ENCODE measurements around the gene DHFR2.
"Not testable (repeated sequence)": the region's sequence is repeated elsewhere in the genome, so short reads cannot be mapped to it uniquely, and the experiment has no call there.

The DHFR2 gene

GRCh38 chr3:94065122-94065521, 2.4 kb upstream of the DHFR2 start:
- DNase-seq, result no peak

DNA sequence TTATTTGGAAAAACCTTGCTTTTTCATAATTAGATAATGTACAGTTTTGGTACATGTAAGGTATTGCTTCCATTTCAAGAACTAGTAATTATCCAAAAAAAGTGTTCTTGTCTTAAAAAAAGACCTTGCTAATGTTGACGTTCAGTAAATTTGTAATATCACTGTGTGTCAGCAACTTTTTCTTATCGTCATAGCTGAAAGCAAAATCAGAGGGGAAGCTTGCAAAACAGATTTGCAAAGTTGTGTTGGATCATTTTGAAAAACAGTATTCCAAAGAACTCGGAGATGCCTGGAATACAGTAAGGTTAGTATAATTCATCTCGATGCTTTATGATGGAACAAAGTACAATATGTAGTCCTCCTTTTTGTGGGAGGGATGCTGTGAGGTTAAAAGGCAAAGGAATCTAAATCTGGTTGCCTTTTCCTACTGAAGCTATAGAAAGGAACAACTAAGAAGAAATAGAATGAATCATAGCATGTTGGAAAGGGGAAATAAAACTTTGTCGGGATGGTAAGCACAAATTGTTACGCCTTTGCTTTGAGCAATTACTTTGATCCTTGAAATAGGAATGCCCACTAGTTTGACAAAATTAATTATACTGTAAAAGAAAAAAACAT, 1.6 kb upstream of the DHFR2 start:
- DNase-seq, result no peak

DNA sequence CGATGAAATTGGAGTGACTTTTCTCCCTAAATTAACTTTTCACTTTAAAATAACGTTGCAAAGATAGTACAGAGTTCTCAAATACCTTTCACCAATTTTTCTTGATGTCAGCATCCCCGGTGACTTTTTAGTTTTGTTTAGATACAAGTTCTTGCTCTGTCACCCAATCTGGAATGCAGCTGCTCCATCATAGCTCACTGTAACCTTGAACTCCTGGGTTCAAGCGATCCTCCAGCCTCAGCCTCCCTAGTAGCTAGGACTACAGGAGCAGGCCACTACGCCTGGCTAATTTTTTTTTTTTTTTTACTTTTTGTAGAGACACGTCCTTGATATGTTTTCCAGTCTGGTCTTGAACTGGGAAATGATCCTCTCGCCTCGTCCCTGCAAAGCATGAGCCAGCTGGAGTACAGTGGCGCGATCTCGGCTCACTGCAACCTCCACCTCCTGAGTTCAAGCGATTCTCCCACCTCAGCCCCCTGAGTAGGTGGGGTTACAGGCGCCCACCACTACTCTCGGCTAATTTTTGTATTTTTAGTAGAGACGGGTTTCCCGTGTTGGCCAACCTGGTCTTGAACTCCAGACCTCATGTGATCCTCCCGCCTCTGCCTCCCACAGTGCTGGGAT, 892 bp upstream of the DHFR2 start:
- no peak for DNase-seq

DNA sequence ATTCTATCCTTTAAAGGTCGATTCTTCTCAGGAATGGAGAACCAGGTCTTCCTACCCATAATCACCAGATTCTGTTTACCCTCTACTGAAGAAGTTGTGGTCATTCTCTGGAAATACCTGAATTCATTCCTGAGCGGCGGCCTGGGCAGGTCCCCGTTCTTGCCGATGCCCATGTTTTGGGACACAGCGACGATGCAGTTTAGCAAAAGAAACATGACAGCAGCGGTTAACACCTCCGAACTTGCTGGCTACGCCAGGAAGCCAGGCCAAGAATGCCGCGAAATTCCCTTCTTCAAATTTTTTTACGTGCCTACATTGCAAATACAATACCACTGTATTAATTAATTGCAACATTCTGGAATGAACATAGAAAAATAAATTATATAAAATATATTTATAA, 1.4 kb downstream of the DHFR2 start:
- no peak for DNase-seq

GRCh38 chr3:94050546-94050945, 12.2 kb downstream of the DHFR2 start:
- no peak for DNase-seq

GRCh38 chr3:94049267-94049666, 13.4 kb downstream of the DHFR2 start:
- no peak for DNase-seq

DNA sequence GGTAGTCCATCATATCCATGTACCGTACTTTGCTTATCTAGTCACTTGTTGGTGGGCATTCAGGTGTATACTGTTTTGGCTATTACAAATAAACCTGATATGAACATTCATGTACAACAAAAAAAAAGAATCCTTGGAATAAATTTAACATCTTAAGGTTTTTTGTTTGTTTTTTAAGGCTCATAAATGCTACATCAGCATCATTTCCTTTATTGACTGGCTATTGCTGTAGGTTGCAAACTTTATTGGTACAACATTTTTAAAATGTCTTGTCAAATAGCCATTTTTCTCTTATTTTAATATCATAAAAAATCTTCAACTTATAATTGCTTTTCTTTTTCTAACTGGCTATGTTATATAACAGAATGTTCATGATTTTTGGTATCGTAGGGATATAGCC, 16.2 kb downstream of the DHFR2 start:
- no peak for DNase-seq

DNA sequence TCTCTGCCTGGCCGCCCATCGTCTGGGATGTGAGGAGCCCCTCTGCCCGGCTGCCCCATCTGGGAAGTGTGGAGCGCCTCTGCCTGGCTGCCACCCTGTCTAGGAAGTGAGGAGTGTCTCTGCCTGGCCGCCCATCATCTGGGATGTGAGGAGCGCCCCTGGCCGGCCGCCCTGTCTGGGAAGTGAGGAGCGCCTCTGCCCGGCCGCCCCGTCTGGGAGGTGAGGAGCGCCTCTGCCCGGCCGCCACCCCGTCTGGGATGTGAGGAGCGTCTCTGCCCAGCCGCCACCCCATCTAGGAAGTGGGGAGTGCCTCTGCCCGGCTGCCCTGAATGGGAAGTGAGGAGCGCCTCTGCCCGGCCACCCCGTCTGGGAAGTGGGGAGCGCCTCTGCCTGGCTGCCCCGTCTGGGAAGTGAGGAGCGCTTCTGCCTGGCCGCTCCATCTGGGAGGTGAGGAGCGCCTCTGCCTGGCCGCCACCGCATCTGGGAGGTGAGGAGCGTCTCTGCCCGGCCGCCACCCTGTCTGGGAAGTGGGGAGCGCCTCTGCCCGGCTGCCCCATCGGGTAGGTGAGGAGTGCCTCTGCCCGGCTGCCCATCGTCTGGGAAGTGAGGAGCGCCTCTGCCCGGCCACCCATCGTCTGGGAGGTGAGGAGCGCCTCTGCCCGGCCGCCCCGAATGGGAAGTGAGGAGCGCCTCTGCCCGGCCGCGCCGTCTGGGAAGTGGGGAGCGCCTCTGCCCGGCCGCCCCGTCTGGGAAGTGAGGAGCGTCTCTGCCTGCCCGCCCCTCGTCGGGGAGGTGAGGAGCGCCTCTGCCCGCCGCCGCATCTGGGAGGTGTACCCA, 18.4 kb downstream of the DHFR2 start:
- DNase-seq, result not testable (repeated sequence)

DNA sequence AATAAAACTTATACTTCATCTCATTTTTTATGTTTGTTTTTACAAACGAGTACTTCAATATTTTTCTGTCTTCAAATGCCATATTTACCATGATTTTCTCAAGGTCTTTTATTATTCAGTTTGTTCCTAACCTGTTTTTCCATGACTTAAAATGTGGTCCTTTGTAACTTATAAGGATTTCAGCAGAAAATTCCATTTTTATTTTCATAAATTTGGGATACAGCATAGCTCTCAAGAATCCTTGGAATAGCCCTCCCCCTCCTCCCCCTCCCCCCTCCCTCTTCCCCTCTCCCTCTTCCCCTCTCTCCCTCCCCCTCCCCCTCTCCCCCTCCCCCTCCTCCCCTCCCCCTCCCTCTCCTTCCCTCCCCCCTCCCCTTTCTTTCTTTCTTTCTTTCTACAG, 19.4 kb downstream of the DHFR2 start:
- no peak for DNase-seq

GRCh38 chr3:94036909-94037507, 25.7 kb downstream of the DHFR2 start:
- peak; percentile 21 for DNase-seq

GRCh38 chr3:94028093-94028837, 34.5 kb downstream of the DHFR2 start, which contains the start of gene STX19:
Gene STX19, minus strand, starts transcription at chr3:94028597. Its CDS starts 13,328 bp downstream, at chr3:94015269.
- DNase-seq, result no peak

- no peak for DNase-seq
Observed at GRCh38 chr3:94026623-94027022, 36.1 kb downstream of the DHFR2 start.

DNA sequence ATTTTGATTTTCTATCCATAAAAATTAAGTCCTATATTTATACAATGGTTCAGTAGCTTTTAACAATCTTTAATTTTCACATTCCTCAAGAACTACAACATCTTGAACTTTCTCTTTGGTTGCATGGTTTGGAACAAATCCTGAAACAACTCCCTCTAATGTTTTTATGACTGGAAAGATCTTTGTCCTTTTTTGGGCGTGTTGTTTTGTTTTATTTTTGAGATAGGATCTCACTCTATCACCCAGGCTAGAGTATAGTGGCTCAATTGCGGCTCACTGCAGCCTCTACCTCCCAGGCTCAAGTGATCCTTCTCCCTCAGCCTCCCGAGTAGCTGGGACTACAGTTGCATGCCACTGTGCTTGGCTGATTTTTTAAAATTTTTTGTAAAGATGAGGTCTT, 38.3 kb downstream of the DHFR2 start:
- DNase-seq, result no peak

- no peak for DNase-seq
Observed at GRCh38 chr3:94020293-94020692, 42.4 kb downstream of the DHFR2 start.

GRCh38 chr3:94019659-94020058, 43.1 kb downstream of the DHFR2 start:
- no peak for DNase-seq

DNA sequence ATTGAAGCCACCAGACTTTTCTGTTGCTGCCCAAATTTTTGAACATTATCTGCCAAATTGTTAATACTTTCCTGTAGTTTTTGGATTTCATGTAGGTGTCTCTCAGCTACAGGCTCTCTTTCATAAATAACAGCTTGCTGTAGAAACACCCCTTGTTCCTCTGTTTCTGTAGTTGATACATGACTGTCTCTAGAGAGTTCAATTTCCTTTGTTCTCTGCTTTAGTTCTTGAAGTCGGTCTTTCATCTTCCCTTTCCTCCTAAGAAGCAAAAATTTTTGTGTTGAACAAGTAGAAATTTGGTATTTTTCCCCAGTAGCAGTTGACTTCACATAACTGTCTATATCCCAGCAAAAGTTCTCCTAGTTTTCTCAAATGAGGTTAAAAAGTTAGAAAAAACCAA, 47.7 kb downstream of the DHFR2 start:
- no peak for DNase-seq

- no peak for DNase-seq
Observed at GRCh38 chr3:94012185-94012584, 50.5 kb downstream of the DHFR2 start.

DNA sequence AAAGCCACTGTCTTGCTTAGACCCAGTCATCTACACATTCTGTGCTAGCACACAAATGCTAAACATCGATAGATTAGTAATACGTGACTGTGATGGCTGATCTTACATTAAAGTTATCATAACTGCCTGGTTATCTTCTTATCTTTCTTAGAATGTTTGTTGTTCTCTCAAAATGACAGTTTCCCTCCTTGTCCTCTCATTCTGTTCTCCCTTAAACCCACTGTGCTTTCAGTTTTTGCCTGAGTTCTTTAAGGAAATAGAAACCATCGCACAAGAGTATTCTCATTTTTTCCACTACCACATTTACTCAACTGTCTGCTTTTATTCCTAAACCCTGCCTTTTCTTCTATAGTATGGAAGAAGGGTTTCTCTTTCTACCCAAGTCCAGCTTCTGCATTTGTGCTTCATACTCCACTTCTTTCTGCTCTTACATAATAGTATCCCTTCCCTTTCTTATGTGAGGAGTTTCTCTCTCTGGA, 51.4 kb downstream of the DHFR2 start:
- no peak for DNase-seq

DNA sequence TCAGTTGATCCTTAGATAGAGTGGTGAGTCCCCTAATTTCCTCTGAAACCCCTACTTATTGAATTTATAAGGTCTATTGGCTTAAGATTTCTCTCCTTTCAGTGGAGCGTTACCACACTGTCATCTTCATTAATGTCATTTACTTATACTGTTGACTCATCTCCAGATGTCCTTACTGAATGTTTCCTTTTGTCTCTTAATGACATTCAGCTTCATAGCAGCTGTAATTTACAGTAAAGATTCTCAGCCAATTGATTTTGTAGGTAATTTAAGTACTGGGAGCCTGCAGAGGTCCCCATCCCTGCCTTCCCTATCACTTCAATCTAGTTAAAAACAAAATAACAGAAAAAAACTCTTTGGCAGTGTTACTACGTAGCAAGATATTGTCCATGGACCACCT, 53.1 kb downstream of the DHFR2 start:
- no peak for DNase-seq

DNA sequence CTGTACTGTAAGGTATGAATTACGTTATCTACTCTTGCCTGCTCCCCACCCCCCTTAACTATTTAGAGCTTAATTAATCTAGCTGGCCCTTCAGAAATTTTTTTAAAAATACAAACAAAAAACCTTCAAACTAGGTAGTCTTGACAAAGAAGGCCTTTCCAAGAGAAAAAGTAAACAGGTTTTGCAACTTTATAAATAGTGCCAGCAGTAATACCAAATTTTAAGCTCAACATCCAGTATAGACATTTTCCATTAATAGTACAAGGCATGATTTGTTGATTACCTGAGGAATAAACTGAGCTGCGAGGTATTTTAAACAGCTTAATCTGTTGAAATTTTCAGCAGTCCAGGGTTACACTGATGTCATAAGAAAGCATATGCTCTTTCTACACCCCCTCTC, 54.5 kb downstream of the DHFR2 start:
- DNase-seq, result no peak

Data from CD4-positive, alpha-beta T cell treated with Interleukin-4 for 4 hours (primary cell).